H54 (cell line): ENCODE results near the gene ERCC3.
"Not testable (repeated sequence)": the region's sequence is repeated elsewhere in the genome, so short reads cannot be mapped to it uniquely, and the experiment has no call there.

Experiments used
- DNase-seq: peaks from one replicate; pipeline ENCODE4 v3.0.0; 2011; ENCODE audit warnings: low spot score, mixed read lengths; ENCODE audit not compliant: insufficient read length
- FAIRE-seq: peaks from 3 replicates; lab custom pipeline; 2011; peaks lifted over from hg19 to GRCh38; lab: Jason Lieb, UNC
- POLR2A ChIP-seq: IDR thresholded peaks from 2 replicates; pipeline ENCODE4 v1.6.1; 2011; ENCODE audit warnings: low read depth, mild to moderate bottlenecking, low read length

The ERCC3 gene

DNA sequence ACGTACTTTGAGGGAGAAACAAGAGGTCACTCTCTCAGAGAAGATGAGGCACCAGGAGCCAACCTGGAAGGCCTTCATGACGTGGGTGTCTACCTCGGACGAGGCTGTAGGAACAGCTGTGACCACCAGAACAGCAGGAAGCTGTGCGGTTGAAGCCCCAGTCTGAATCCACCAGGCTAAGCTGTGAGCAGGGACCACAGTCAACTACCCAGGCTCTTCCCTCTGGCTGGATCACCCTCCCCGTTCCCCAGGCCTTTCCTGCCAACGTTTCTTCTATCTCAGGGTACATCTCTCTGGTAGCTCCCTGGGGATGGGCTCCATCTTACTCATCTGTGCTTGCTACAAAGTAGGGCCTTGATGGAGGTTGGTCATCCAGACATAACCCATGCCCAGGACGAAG lies 37.1 kb downstream of the ERCC3 start:
- DNase-seq: no peak
- no peak for TF ChIP-seq POLR2A
- FAIRE-seq: no peak

GRCh38 chr2:127256381-127256780 lies 37.6 kb downstream of the ERCC3 start:
- no peak for TF ChIP-seq POLR2A
- DNase-seq (no peak), FAIRE-seq (no peak)

- FAIRE-seq: no peak
- no peak for TF ChIP-seq POLR2A
- DNase-seq: no peak
Observed at GRCh38 chr2:127255721-127256120, 38.2 kb downstream of the ERCC3 start.

DNA sequence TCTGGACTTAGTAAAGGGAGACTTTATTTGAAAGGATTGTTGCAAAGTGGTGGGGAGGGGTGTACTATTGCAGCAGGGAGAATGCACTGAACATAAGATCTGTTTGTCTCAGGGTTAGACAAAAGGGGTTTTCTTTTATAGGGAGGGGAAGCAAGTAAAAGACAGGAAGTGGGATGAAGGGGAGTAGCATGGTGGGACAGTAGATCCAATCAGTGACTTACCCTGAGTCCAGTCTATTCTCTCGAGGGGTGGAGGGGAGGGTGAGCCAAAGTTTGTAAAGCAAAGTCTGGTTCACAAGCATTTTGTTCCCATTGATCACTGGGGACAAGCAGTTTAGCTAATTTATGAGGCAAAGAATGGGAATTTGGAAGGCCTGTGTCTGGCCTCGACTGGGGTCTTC lies 38.8 kb downstream of the ERCC3 start:
- no peak for FAIRE-seq
- DNase-seq: no peak
- no peak for TF ChIP-seq POLR2A

DNA sequence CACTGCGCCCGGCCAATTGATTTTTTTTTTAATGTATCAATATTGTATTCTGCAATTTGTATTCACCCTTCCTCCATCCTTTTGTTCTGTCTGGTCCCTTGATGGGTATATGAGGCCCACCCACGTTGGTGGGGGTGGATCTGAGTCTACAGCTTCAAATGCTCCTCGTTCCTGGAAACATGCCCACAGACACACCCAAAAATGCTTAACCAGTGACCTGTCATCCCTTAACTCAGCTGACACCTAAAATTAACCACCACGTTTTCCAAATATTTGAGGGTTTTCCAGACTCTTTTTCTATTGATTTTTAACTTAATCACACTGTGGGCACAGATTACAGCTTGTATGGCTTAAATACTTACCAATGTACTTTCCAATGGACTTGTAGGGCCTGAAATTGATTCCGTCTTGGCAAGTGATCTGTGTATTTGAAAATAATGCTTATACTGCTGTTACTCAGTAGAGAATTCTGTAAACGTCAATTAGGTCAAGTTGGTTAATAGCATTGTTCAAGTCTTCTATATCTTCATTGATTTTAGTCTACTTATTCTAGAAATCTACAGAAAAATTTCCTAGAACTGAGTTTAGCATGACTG lies 39.5 kb downstream of the ERCC3 start:
- no peak for TF ChIP-seq POLR2A
- no peak for DNase-seq
- FAIRE-seq: no peak

GRCh38 chr2:127241184-127241583 lies 52.8 kb downstream of the ERCC3 start:
- DNase-seq, FAIRE-seq: not testable (repeated sequence)

DNA sequence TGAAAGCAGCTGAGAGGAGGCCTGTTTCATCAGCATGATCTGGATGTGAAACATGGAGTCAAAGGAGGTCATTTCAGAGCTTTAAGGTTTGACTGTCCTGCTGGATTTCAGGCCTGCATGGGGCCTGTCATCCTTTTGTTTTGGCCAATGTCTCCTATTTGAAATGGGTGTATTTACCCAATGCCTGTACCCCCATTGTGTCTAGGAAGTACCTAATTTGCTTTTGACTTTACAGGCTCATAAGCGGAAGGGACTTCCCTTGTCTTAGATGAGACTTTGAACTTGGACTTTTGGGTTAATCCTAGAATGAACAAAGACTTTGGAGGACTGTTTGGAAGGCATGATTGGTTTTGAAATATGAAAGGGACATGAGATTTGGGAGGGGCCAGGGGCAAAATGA lies 54.5 kb downstream of the ERCC3 start:
- no peak for TF ChIP-seq POLR2A
- DNase-seq: no peak
- FAIRE-seq: no peak

DNA sequence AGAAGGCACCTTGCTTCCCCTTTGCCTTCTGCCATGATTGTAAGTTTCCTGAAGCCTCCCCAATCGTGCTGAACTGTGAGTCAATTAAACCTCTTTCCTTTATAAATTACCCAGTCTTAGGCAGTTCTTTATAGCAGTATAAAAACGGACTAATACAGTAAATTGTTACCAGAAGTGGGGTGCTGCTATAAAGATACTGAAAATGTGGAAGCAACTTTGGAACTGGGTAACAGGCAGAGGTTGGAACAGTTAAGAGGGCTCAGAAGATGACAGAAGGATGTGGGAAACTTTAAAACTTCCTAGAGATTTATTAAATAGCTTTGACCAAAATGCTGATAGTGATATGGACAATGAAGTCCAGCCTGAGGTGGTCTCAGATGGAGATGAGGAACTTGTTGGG lies 56.2 kb downstream of the ERCC3 start:
- not testable (repeated sequence) for FAIRE-seq, DNase-seq

- TF ChIP-seq POLR2A: no peak
- no peak for FAIRE-seq
- no peak for DNase-seq
Observed at GRCh38 chr2:127235082-127235702, 58.8 kb downstream of the ERCC3 start.

GRCh38 chr2:127233710-127234109 lies 60.2 kb downstream of the ERCC3 start:
- no peak for DNase-seq
- FAIRE-seq: no peak
- TF ChIP-seq POLR2A: no peak

- no peak for DNase-seq
- TF ChIP-seq POLR2A: no peak
- no peak for FAIRE-seq
Observed at GRCh38 chr2:127231130-127231865, 62.6 kb downstream of the ERCC3 start.

DNA sequence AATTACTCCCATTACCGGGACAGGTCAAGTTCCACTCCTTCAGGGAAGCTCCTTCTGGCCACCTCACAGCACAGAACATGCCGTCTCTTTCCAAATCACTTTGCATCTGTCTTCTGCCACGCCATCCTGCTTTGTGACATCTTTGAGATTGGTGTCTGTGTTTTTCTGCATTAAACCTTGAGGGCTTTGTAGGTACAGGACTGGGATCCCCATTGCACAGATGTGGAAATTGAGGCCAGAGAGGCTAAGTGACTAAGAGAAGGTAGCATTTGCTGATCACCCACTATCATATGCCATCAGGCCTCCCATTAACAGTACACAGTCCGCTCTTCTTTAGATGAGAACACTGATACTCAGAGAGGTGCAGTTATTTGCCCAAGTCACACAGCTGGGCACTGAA lies 64.4 kb downstream of the ERCC3 start:
- no peak for TF ChIP-seq POLR2A
- FAIRE-seq: no peak
- DNase-seq: no peak

DNA sequence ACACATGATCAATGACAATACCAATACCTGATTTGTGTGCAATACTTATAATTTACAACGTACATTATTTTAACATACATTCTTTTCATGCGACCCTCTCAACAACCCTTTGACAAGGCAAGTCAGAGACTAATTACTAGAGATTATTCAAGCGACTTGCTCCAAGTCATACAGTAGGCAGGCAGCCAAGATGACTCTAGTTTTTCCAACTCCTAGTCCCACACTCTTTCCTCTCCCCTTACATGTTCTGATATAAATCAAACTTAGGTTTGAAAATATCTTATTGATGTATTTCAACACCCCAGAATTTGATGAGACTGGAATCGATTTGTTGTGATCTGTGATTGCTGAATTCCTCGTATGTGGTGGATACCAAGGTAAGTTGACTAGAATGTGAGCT lies 65.8 kb downstream of the ERCC3 start:
- FAIRE-seq: no peak
- no peak for DNase-seq
- no peak for TF ChIP-seq POLR2A

GRCh38 chr2:127227264-127227660 lies 66.7 kb downstream of the ERCC3 start:
- FAIRE-seq: not testable (repeated sequence)

DNA sequence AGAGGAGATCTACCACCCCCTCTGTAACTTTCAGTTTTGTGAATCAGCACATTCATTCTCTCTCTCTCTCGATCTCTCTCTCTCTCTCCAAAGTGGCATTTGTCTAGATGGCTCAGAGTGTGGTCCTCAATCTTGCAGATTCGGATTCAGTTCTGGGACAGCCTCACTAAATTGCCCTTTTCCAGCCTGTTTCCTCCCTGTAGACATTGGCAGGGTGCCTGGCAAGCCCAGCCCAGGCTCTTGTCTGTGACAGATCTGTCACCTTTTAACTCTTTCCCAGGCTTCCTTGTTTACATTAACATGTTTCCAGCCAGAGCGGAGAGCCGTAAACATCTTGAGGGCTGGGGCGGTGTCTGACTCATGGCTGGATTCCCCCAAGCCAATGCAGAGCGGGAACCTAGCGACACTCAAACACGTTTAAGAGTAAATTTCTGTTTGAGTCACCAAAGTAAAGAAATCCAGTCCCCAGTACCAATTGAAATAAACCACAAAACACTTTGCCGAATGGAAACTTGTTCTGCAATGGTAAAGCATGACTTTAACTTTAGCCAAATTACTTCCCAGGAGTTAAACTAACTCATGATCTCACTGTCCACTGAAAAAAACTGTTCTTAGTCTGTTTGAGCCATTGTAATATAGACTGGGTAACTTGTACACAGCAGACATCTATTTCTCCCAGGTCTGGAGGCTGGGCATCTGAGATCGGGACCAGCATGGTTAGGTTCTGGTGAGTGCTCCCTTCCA lies 67.3 kb downstream of the ERCC3 start:
- peak; percentile 64 for FAIRE-seq
- no peak for TF ChIP-seq POLR2A
- peak; percentile 71 for DNase-seq

More at GRCh38 chr2:127227264-127227660, 66.7 kb downstream of the ERCC3 start:
- DNase-seq: not testable (repeated sequence)
